ENCODE data around the gene L3MBTL4. TPM values are rescaled to one million over a fixed set of nuclear protein-coding genes. Genes with fewer than 3 reads are reported as not detected.

The L3MBTL4 gene
- total RNA-seq, 1 donor from 2014 or later = 0.34 TPM

GRCh38 chr18:6069539-6069938 is 345.2 kb downstream of the L3MBTL4 start:
- Mint-ChIP-seq H3K36me3 (no peaks in the 10 kb centered on the region), H3K9me3 (peaks cover 17% of the 10 kb centered on the region), H3K4me3 (no peak overlapping the region), H3K27ac (peak overlapping the region; percentile 43), H3K4me1 (no peaks in the 10 kb centered on the region), H3K27me3 (ENCODE audit: insufficient read depth, low read depth) (peaks cover 2% of the 10 kb centered on the region)
- Histone ChIP-seq H3K4me3 (no peak overlapping the region), H3K27ac (no peak overlapping the region), H3F3A (ENCODE audit: low read depth) (no peaks in the 10 kb centered on the region), H4K20me1 (ENCODE audit: low read depth) (no peaks in the 10 kb centered on the region), H2AFZ (replicated peaks) (no peak overlapping the region), H3K36me3 (no peaks in the 10 kb centered on the region), H3K79me2 (ENCODE audit: low read depth) (no peaks in the 10 kb centered on the region), H3K9ac (no peak overlapping the region), H3K9me3 (ENCODE audit: low read depth) (no peaks in the 10 kb centered on the region), H3K4me1 (no peaks in the 10 kb centered on the region), H3K4me2 (no peak overlapping the region), H3K27me3 (no peaks in the 10 kb centered on the region)
- DNase-seq (ENCODE audit: low spot score) = no peak
- TF ChIP-seq EZH2 (IDR thresholded peaks at IDR 0.05) = no peak
- no peak for TF ChIP-seq EZH2phosphoT487 (IDR thresholded peaks at IDR 0.05)
- TF ChIP-seq CTCF (IDR thresholded peaks at IDR 0.05) = no peak

- DNase-seq (ENCODE audit: low spot score) = no peak
- Histone ChIP-seq H4K20me1 (ENCODE audit: low read depth) (no peaks in the 10 kb centered on the region), H3K9me3 (ENCODE audit: low read depth) (no peaks in the 10 kb centered on the region), H3K36me3 (no peaks in the 10 kb centered on the region), H3K27ac (no peak overlapping the region), H3F3A (ENCODE audit: low read depth) (no peaks in the 10 kb centered on the region), H3K79me2 (ENCODE audit: low read depth) (no peaks in the 10 kb centered on the region), H3K4me3 (no peak overlapping the region), H3K4me2 (no peak overlapping the region), H2AFZ (replicated peaks) (no peak overlapping the region), H3K27me3 (no peaks in the 10 kb centered on the region), H3K4me1 (no peaks in the 10 kb centered on the region), H3K9ac (no peak overlapping the region)
- H3K36me3 Mint-ChIP-seq = no peaks in the 10 kb centered on the region
- no peak overlapping the region for H3K27ac Mint-ChIP-seq
- H3K9me3 Mint-ChIP-seq = peaks cover 18% of the 10 kb centered on the region
- TF ChIP-seq CTCF (IDR thresholded peaks at IDR 0.05) (no peak), EZH2phosphoT487 (IDR thresholded peaks at IDR 0.05) (no peak), EZH2 (IDR thresholded peaks at IDR 0.05) (no peak)
- peaks cover 2% of the 10 kb centered on the region for H3K27me3 Mint-ChIP-seq (ENCODE audit: insufficient read depth, low read depth)
- H3K4me3 Mint-ChIP-seq = no peak overlapping the region
- no peaks in the 10 kb centered on the region for H3K4me1 Mint-ChIP-seq
Measured at GRCh38 chr18:6069103-6069502, 345.6 kb downstream of the L3MBTL4 start.

- H3K27me3 ChIP-seq = no peaks in the 10 kb centered on the region
- no peak overlapping the region for H3K4me3 ChIP-seq
- Mint-ChIP-seq H3K4me1 (peaks cover 42% of the 10 kb centered on the region), H3K36me3 (no peaks in the 10 kb centered on the region), H3K4me3 (no peak overlapping the region), H3K9me3 (peaks cover 7% of the 10 kb centered on the region), H3K27ac (peak overlapping the region; percentile 23), H3K27me3 (ENCODE audit: insufficient read depth, low read depth) (peaks cover 2% of the 10 kb centered on the region)
- H3K9ac ChIP-seq = no peak overlapping the region
- no peaks in the 10 kb centered on the region for H3K36me3 ChIP-seq
- TF ChIP-seq EZH2 (IDR thresholded peaks at IDR 0.05) (no peak), EZH2phosphoT487 (IDR thresholded peaks at IDR 0.05) (no peak), CTCF (IDR thresholded peaks at IDR 0.05) (no peak)
- H2AFZ ChIP-seq (replicated peaks) = no peak overlapping the region
- H3K9me3 ChIP-seq (ENCODE audit: low read depth) = no peaks in the 10 kb centered on the region
- no peak overlapping the region for H3K4me2 ChIP-seq
- H3K4me1 ChIP-seq = peaks cover 26% of the 10 kb centered on the region
- no peak overlapping the region for H3K27ac ChIP-seq
- no peaks in the 10 kb centered on the region for H3F3A ChIP-seq (ENCODE audit: low read depth)
- H4K20me1 ChIP-seq (ENCODE audit: low read depth) = no peaks in the 10 kb centered on the region
- H3K79me2 ChIP-seq (ENCODE audit: low read depth) = no peaks in the 10 kb centered on the region
- no peak for DNase-seq (ENCODE audit: low spot score)
Measured at GRCh38 chr18:6060149-6060548, 354.6 kb downstream of the L3MBTL4 start.

Measured in neural progenitor cell (in vitro differentiated cells).